SK-N-MC (cell line): Measurements from ENCODE around the gene HSPBAP1.

ENCODE experiments used
- DNase-seq: peaks from one replicate; pipeline ENCODE4 v3.0.0-alpha.2; 2011; ENCODE audit warnings: low read depth, low spot score
- H3K27ac ChIP-seq: fragments of 200-600 bp; sonication (generic); 2 replicates; pipeline ENCODE4 v1.5.1; 2016; ENCODE audit warnings: mixed run types
- H3K36me3 ChIP-seq: fragments of 200-600 bp; sonication (generic); 2 replicates; pipeline ENCODE4 v1.6.1; 2017; ENCODE audit warnings: antibody characterized with exemption, low read length, mixed read lengths; ENCODE audit not compliant: insufficient read depth
- H3K4me3 ChIP-seq: fragments of 200-600 bp; sonication (generic); 2 replicates; pipeline ENCODE4 v1.5.1; 2016
- H3K9ac ChIP-seq: fragments of 200-600 bp; sonication (generic); 2 replicates; pipeline ENCODE4 v1.8.0; 2017; ENCODE audit warnings: mixed run types, mixed read lengths; ENCODE audit not compliant: insufficient read length
- H3K9me3 ChIP-seq: fragments of 200-600 bp; sonication (generic); 2 replicates; pipeline ENCODE4 v1.6.1; 2017; ENCODE audit warnings: low read depth, mild to moderate bottlenecking, antibody characterized with exemption, low read length, moderate library complexity, mixed read lengths
- EZH2 ChIP-seq: fragments of 200-600 bp; sonication (generic); IDR thresholded peaks from one replicate; pipeline ENCODE4 v1.6.1; 2017; ENCODE audit warnings: antibody characterized with exemption
- FOXP2 ChIP-seq: optimal IDR thresholded peaks from 2 replicates; pipeline ENCODE3; 2011; ENCODE audit warnings: mild to moderate bottlenecking, moderate library complexity; ENCODE audit not compliant: insufficient read depth; ENCODE audit errors: extremely low read length, control extremely low read depth
- POLR2AphosphoS5 ChIP-seq: IDR thresholded peaks from 2 replicates; pipeline ENCODE4 v1.6.1; 2012; ENCODE audit warnings: mild to moderate bottlenecking, low read depth, low read length, borderline replicate concordance

HSPBAP1 gene

GRCh38 chr3:122774564-122774963, 19.1 kb downstream of the HSPBAP1 start:
- TF ChIP-seq POLR2AphosphoS5 (no peak), EZH2 (no peak), FOXP2 (no peak)
- no peak overlapping the region for H3K27ac ChIP-seq
- no peak for DNase-seq
- no peaks in the 10 kb centered on the region for H3K9me3 ChIP-seq
- H3K4me3 ChIP-seq = no peak overlapping the region
- 0 out of 2 replicates have a peak, but pooled peaks cover 3% of the 10 kb centered on the region for H3K36me3 ChIP-seq
- H3K9ac ChIP-seq = no peak overlapping the region

GRCh38 chr3:122773944-122774509, 19.6 kb downstream of the HSPBAP1 start:
- Histone ChIP-seq H3K27ac (no peak overlapping the region), H3K4me3 (no peak overlapping the region), H3K9me3 (no peaks in the 10 kb centered on the region), H3K9ac (no peak overlapping the region), H3K36me3 (0 out of 2 replicates have a peak, but pooled peaks cover 3% of the 10 kb centered on the region)
- TF ChIP-seq FOXP2 (no peak), EZH2 (no peak), POLR2AphosphoS5 (no peak)
- DNase-seq = no peak

- DNase-seq = no peak
- Histone ChIP-seq H3K4me3 (no peak overlapping the region), H3K9ac (no peak overlapping the region), H3K36me3 (0 out of 2 replicates have a peak, but pooled peaks cover 3% of the 10 kb centered on the region), H3K27ac (no peak overlapping the region), H3K9me3 (no peaks in the 10 kb centered on the region)
- TF ChIP-seq POLR2AphosphoS5 (no peak), EZH2 (no peak), FOXP2 (no peak)
These were observed 20.8 kb downstream of the HSPBAP1 start for GRCh38 chr3:122772827-122773226.

- no peaks in the 10 kb centered on the region for H3K9me3 ChIP-seq
- H3K27ac ChIP-seq = peak overlapping the region; percentile 96
- H3K9ac ChIP-seq = peak overlapping the region; percentile 56
- no peak for TF ChIP-seq FOXP2
- TF ChIP-seq EZH2 = no peak
- TF ChIP-seq POLR2AphosphoS5 = peak; percentile 59; the same call in 1 of the 2 replicates
- 0 out of 2 replicates have a peak, but pooled peaks cover 5% of the 10 kb centered on the region for H3K36me3 ChIP-seq
- peak overlapping the region; percentile 67 for H3K4me3 ChIP-seq
- DNase-seq = no peak
These were observed 23.0 kb downstream of the HSPBAP1 start for GRCh38 chr3:122770521-122771202.

- no peak overlapping the region for H3K4me3 ChIP-seq
- peak overlapping the region; percentile 70 for H3K27ac ChIP-seq
- TF ChIP-seq POLR2AphosphoS5 (no peak), EZH2 (no peak), FOXP2 (no peak)
These were observed 25.9 kb downstream of the HSPBAP1 start for GRCh38 chr3:122767540-122768372.

GRCh38 chr3:122766430-122766829, 27.2 kb downstream of the HSPBAP1 start:
- DNase-seq = no peak
- H3K36me3 ChIP-seq = 0 out of 2 replicates have a peak, but pooled peaks cover 9% of the 10 kb centered on the region
- no peak overlapping the region for H3K4me3 ChIP-seq
- no peaks in the 10 kb centered on the region for H3K9me3 ChIP-seq
- TF ChIP-seq FOXP2 (no peak), POLR2AphosphoS5 (no peak), EZH2 (no peak)
- H3K27ac ChIP-seq = peak overlapping the region; percentile 11; the same call in 1 of the 2 replicates
- H3K9ac ChIP-seq = no peak overlapping the region

More at GRCh38 chr3:122767540-122768372, 25.9 kb downstream of the HSPBAP1 start:
- no peak for DNase-seq
- H3K9ac ChIP-seq = no peak overlapping the region
- H3K9me3 ChIP-seq = no peaks in the 10 kb centered on the region
- 0 out of 2 replicates have a peak, but pooled peaks cover 9% of the 10 kb centered on the region for H3K36me3 ChIP-seq

GRCh38 chr3:122760453-122761271, 33.0 kb downstream of the HSPBAP1 start:
- Histone ChIP-seq H3K27ac (peak overlapping the region; percentile 96), H3K4me3 (peak overlapping the region; percentile 60), H3K36me3 (0 out of 2 replicates have a peak, but pooled peaks cover 11% of the 10 kb centered on the region), H3K9ac (peak overlapping the region; percentile 68), H3K9me3 (no peaks in the 10 kb centered on the region)
- peak; percentile 64 for DNase-seq
- TF ChIP-seq FOXP2 = peak; percentile 63
- TF ChIP-seq POLR2AphosphoS5 = peak; percentile 46; the same call in 1 of the 2 replicates
- TF ChIP-seq EZH2 = no peak
